GM18511 (cell line): ENCODE data around the gene MIEN1.
A peak's percentile ranks its signal among the peaks of the same experiment; 100 is the strongest.
"Not testable (repeated sequence)": the region's sequence is repeated elsewhere in the genome, so short reads cannot be mapped to it uniquely, and the experiment has no call there.

Experiments
- ATAC-seq: cut with Tn5 transposase; IDR thresholded peaks from one replicate; pipeline ENCODE4 v1.9.1; 2021; ENCODE audit warnings: mild to moderate bottlenecking, moderate library complexity; ENCODE audit not compliant: unreplicated experiment

Gene MIEN1

DNA sequence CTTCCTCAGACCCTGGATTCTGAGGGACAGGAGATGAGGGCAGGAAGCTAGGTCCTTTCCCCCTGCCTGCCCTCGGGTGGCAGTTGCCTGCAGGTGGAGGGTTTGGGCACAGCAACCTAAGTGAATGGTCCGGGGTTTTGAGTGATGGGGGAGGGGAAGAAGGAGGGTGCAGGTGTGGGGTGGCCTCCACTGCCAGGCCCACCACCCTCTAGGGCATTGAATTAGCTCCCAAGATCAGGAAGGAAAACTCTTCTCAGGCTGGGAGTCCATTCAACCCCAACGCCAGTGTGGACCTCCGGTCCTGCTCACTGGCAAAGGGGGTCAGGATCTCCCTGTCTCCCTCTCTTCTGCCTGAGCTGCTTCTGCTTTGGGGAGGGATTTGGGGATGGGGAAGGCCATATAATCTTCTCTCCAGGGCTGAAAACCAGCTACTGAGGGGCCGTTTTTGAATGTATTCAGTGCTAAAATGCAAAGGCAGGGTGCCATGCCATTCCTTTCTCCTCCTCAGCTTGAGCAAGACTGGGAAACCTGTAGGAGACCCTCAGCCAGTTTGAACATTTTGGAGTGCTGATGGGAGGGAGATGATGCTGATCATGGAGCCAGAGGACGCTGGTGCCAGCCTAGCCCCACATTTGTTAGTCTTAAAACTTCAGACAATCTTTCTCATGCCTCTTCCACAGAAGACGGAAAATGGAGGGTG lies 26.2 kb upstream of the MIEN1 start:
- ATAC-seq, result no peak

DNA sequence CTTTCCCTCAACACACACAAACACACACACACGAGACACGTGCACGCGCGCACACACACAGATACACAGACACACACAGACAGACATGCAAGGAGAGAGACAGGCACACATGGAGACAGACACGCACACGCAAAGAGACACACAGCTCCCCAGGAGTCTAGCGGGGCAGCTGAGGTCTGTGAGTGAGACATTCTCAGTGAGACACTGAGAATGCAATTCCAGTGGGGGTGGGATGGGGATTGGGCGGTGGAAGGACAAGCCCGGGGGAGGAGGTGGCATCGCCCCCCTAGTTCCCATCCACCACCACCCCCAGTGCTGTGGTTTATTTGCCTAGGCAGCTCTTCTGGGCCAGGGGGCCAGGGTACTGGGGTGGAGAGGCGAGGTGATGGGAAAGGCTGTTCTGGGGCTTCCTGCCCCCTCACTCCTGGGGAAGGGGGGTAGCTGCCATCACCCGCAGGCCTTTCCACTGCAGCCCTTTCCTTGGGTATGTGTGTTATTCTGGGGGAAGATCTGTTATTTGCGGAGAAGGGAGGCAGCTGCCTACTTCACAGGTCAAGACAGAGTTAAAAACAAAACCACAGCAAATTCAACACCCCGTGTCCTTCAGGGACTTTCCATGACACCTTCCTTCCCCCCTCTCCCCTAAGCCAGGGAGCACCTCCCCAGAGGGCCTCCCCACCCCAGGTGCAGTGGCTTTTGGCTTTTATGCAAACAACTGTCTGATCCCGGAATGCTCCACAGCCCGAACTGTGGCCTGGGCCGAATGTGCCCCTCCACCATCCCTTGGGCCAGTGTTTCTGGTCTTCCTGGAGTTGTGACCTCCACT lies 25.4 kb upstream of the MIEN1 start:
- no peak for ATAC-seq

DNA sequence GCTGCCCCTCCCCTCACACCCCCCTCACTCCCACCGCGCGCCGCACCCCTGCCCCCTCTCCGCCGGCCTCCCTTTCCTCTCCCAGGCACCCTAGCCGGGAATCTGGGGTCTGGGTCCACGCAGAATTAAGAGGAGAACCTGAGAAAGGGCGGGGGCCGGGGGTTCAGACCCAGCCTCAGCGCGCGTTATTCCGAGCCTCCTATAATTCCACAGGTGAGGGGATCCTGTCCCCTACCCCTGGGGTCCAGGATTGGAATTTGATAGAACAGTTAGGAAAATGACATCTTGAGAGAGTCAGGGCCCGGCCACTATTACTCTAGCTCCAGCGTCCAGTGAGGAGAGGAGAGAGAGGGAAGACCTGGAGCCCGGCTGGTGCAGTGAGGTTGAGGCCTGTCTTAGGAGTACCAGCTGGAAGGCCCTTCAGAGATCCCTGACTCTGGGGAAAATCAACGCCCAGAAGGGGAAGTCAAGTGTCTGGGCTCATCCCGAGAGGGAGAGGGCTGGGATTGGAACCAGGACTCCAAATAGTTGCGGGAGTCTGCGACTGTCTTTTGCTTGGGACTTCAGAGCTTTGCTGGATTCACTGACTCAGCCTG lies 24.7 kb upstream of the MIEN1 start:
- no peak for ATAC-seq

DNA sequence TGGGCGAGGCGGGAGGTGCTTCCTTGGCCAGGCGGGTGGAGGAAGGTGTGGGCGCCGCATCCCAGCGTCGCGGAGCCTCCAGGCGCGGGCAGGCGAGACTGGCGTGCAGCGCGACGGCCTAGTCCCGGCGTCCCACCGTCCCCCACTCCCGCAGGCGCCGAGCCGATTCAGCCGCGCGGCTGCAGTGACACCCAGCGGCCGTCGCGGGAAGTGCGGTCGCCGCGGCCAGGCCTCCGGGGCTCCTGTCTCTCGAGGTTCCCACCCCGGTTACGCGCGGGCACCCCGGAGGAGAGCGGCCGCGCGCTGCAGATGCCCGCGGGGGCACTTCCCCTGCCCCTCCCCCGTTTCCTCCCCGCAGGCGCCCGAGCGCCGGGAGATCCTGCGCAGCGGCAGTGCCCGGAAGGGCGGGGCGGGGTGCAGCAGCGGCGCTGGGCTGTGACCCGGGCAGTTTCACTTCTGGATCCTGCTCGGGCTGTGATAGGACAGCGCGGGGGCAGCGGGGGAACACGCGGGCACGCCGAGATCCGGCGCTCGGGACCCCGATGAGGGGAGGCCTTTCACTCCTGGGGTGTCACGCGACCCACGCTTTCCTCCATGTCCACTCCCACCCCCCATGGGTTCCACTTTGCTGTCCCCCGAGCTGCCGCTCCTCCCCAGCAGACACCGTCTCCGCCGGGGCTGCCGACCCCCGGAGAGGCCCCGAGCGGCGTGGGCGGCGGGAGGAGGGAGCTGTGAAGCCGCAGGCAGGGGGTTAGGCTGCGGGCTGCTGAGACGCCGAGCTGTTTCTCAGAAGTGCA lies 24.0 kb upstream of the MIEN1 start:
- peak; percentile 69 for ATAC-seq

DNA sequence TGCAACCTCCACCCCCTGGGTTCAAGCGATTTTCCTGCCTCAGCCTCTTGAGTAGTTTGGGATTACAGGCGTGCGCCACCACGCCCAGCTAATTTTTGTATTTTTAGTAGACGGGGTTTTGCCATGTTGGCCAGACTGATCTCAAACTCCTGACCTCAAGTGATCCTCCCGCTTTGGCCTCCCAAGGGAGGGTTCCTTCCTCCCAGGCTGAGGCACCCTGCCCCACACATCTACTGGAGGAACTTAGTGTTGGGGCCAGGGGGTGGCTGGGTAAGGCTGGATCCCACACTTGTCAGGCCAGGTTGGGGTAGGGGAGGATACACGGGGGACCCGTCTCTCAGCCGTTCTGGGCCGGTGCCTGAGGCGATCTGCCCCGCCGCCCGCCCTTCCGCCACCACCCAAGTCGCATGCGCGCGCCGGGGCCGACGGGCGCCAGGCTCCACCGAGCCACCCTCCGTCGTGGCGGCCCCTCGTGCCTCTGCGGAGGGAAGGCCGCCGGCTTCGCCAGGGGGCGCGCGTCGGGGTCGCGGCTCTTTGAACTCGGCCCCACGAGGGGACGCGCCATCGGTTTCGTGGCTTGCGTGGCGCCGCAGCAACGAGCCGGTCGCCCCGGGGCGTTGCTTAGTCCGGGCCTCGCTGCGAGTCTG lies 23.3 kb upstream of the MIEN1 start:
- peak; percentile 17 for ATAC-seq

DNA sequence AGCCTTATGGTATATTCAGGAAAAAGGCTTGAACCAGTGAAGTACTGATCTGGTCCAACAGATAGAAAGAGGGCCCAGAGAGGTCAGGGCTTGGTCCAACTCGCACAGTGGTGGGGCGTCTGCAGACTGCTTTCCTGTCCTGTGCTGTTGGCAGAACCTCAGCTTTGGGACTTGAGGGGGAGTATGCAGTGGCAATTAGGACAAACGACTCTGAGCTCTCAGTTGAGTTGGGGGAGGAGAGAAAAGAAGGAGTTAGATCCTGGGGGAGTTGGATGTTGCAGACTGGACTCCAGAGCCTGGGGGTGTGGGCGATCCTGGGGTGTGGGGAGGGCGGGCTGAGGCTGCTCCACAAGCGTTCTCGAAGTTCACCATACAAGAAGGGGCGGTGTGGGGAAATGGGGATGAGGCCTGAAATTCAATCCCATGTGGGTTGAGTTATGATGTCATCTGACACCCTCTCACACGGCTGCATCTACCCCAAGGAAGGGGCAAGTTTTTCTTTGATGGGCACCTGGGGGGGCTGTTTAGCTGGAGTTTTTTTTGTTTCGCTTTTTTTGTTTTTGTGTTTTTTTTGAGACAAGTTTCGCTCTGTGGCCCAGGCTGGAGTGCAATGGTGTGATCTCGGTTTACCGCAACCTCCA lies 22.0 kb upstream of the MIEN1 start:
- no peak for ATAC-seq

DNA sequence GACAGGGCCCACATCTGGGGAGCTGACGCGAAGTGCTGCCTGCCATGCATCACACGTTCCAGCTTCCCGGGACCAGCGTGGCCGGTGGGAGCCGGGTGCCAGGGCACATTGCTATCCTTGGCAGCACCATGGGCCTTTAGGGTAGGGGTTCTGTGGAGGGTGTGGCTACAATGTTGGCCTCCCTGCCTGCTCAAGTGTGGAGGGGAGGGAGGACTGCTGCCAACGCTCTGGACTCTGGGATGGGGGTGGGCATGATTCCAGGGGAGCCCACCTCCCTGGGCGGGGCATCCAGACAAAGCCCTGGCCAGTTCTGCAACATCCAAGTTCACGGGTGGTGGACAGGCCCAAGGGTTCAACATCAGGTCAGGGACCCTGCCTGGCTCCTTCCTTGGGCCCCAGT lies 21.3 kb upstream of the MIEN1 start:
- ATAC-seq, result no peak

DNA sequence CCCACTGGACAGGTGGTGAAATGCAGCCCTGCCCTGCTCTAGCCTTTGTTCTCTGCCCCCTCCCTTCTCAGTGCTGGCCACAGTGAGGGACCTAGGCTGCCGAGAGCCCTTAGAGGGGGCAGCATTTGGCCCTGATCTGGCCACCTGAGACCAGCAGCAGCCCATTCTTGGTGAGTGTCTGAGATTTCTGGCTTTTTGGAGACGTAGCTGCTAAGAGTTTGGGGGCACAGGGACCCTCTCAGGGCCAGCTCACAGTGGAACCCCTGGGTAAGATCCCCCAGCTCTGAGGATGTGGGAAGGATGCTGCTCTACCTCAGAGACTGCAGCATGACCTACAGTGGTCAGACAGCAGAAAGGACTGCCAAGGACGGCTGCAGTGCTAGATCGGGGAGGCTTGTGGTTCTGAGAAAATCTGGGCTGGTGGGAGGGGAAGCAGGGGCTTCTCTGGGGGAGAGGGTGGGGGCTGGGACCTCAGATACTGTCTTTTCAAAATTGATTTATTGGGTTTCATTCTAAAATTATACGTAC lies 20.7 kb upstream of the MIEN1 start:
- no peak for ATAC-seq

DNA sequence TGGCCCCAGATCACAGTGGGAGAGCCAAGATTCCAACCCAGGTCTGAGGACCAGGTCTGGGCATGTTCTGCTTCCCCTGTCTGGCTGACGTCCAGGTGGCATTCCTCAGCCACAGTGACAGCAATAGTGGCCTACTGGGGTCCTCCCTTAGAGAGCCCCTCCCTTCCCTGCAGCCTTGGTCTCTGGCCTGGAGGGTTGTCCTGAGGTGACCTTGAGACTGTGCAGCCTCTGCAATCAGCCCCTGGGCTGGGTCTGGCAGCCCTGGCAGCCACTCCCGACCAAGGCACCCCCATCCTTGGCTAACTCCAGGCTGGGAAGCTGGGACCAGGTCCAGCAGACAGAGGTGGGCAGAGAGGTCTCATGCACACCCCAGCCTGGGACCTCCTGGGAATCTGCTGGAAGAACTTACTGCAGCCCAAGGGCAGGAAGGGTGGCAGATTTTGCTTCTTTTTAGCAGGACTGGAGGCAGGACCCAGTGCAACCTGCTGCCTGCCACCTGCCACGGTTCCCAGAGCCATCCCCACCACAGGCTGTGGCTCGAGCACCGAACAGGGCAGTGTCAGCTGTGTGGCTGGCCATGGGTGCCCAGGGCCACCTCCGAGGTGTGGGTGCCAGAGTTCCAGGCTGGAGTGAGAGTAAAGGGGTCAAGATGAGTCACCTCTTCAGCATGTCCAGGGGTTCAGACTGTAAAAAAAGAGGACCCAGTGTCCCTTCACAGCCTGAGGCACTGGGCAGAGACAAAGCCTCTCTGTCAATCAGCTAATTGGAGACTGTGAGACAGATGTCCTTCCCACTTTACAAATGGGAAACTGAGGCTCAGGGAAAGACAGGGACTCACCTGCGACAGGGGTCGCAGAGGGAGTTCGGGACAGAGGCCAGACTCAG lies 20.0 kb upstream of the MIEN1 start:
- no peak for ATAC-seq

DNA sequence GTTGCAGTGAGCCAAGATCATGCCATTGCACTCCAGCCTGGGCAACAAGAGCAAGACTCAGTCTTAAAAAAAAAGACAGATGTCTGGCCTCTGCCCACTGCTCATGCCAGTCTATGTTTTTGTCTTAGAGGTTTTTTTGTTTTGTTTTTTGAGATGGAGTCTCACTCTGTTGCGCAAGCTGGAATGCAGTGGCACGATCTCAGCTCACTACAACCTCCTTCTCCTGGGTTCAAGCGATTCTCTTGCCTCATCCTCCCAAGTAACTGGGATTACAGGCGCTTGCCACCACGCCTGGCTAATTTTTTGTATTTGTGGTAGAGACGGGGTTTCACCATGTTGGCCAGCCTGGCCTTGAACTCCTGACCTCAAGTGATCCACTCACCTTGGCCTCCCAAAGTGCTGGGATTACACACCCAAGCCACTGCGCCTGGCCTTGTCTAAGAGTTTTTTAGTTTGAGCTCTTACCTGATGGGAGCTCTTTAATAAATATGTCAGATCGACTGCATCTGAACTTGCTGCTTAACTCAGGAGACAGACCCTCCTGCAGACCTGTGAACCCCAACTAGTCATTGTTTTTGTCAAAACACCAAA lies 18.2 kb upstream of the MIEN1 start:
- not testable (repeated sequence) for ATAC-seq

DNA sequence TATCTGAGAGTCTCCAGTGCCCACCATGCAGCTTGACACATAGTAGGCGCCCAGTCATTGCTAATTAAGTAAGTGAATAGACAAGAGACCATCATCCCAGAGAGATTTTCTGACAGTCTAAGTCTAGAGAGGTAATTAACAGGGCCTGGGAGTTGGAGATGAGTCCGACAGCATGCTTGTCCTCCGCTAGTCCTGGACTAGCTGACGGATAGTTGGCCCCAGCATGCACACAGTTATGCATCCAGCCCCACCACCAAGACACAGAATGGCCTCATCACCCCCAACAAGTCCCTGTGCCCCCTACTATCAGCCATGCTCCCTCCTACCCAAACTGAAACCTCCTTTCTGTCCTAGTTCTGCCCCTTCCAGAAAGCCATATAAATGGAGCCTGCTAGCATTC lies 17.4 kb upstream of the MIEN1 start:
- ATAC-seq, result no peak

DNA sequence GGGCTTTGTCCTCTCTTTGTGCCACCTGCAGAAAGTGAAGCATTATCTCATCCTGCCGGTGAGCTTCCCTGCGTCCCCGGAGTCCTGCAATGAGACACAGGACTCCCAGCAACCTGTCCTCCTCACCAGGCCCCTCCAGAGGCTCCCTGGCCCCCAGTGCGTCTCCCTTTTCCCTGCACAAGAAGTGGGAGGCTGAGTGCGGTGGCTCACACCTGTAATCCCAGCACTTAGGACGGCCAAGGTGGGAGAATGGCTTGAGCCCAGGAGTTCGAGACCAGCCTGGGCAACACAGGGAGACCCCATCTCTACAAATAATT lies 15.8 kb upstream of the MIEN1 start:
- ATAC-seq, result no peak

DNA sequence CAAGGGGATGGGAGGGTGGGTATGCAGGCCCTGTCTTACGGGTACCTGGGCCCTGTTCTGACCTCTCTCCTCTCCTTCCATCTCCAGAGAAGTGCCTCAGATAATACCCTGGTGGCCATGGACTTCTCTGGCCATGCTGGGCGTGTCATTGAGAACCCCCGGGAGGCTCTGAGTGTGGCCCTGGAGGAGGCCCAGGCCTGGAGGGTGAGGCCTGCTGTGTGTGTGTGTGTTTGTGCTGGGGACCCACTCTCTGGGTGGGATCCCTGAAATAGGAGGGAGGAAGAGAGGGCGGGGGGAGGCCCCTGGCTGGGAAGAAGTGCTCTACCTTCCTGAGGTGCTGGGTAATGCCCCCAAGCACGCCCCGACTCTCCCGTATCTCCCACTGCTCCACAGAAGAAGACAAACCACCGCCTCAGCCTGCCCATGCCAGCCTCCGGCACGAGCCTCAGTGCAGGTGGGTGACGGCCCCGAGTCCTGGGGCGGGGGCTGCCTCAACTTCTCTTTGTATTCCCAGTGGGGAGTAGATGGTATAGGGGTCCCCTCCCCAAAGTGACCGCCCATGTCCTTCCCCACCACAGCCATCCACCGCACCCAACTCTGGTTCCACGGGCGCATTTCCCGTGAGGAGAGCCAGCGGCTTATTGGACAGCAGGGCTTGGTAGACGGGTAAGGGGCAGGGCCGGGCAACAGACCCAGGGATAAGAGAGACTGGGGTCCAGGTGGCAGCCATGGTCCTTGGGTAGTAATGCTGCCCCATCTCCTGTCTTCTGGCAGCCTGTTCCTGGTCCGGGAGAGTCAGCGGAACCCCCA lies 15.2 kb upstream of the MIEN1 start:
- no peak for ATAC-seq

DNA sequence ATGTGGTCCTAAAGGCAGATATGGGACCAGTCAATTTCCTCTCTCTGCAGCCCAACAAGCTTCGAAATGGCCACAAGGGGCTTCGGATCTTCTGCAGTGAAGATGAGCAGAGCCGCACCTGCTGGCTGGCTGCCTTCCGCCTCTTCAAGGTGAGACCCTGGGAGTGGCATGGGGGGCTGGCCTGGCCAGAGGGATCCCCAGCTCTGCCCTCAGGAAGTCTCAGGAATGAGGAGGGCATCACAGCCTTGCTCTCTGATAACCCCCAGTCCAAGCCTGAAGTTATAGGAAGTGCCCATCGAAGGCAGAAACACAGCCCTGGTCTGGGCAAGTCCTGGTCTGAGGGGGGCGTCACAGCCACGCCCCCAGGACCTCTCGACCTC lies 14.5 kb upstream of the MIEN1 start:
- no peak for ATAC-seq

DNA sequence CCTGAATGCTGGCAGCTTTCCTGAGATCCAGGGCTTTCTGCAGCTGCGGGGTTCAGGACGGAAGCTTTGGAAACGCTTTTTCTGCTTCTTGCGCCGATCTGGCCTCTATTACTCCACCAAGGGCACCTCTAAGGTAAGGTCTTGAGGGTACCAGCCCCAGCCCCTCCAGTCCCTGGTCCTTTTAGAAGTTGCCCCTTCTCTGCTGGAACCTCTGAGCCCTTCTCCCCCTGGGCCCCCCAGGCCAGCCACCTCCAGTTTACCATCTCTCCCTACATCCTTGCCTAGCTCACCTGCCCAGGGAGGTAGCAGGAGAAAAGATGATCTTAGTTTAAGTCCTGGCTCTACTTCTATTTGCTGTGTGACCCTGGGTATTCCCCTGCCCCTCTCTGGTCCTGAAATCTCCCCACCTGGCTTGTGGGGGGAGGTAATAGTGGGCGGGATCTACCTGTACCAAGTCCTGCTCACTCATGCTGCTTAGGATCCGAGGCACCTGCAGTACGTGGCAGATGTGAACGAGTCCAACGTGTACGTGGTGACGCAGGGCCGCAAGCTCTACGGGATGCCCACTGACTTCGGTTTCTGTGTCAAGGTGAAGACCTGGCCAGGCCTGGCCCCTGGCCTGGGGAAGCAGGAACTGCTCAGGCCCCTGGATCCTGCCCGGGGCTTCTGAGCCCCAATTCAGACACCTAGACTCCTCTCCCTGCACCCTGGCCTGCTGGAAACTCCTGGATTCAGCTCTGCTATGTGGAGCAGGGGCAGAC lies 13.9 kb upstream of the MIEN1 start:
- no peak for ATAC-seq

DNA sequence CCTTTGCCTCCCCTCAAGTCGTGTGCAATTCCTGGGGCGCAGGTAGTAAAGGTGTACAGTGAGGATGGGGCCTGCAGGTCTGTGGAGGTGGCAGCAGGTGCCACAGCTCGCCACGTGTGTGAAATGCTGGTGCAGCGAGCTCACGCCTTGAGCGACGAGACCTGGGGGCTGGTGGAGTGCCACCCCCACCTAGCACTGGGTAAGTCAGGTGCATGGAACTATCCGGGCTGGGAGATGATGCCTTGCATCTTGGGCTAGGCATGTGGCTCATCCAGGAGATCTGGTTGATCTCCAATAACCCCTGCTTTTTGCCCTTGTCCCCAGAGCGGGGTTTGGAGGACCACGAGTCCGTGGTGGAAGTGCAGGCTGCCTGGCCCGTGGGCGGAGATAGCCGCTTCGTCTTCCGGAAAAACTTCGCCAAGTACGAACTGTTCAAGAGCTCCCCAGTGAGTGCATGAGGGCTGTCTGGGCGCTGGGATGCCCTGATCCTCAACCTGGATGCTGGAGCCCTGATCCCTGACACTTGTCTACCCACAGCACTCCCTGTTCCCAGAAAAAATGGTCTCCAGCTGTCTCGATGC lies 12.6 kb upstream of the MIEN1 start:
- no peak for ATAC-seq
